DMS153 treated with DMSO at 0.1 percent for 48 hours (cell line): ENCODE results near the gene ADAMTS15.

Experiments used
- DNase-seq: peaks from one replicate; lab custom pipeline; 2025; ENCODE audit not compliant: unreplicated experiment; lab: John Stamatoyannopoulos, UW

Gene ADAMTS15

GRCh38 chr11:130510407-130511006, 62.1 kb downstream of the ADAMTS15 start:
- DNase-seq, result no peak

- DNase-seq, result no peak
Measured at GRCh38 chr11:130511765-130512164, 63.3 kb downstream of the ADAMTS15 start.

GRCh38 chr11:130512662-130513061, 64.2 kb downstream of the ADAMTS15 start:
- DNase-seq, result no peak

- DNase-seq, result peak; percentile 81
Measured at GRCh38 chr11:130513132-130513531, 64.7 kb downstream of the ADAMTS15 start.

GRCh38 chr11:130514316-130514715, 65.9 kb downstream of the ADAMTS15 start:
- no peak for DNase-seq

- DNase-seq, result no peak
Measured at GRCh38 chr11:130514851-130515250, 66.4 kb downstream of the ADAMTS15 start.

GRCh38 chr11:130515829-130516553, 67.5 kb downstream of the ADAMTS15 start:
- no peak for DNase-seq

- DNase-seq, result no peak
Measured at GRCh38 chr11:130516554-130517505, 68.4 kb downstream of the ADAMTS15 start.

GRCh38 chr11:130518164-130518680, 69.8 kb downstream of the ADAMTS15 start:
- no peak for DNase-seq

GRCh38 chr11:130519128-130519932, 70.9 kb downstream of the ADAMTS15 start:
- DNase-seq, result no peak

- DNase-seq, result no peak
Measured at GRCh38 chr11:130520271-130520671, 71.8 kb downstream of the ADAMTS15 start.

GRCh38 chr11:130522284-130522961, 74.0 kb downstream of the ADAMTS15 start:
- DNase-seq, result no peak

GRCh38 chr11:130523166-130523565, 74.7 kb downstream of the ADAMTS15 start:
- DNase-seq, result no peak

GRCh38 chr11:130523609-130524008, 75.2 kb downstream of the ADAMTS15 start:
- DNase-seq, result no peak

GRCh38 chr11:130524132-130524790, 75.8 kb downstream of the ADAMTS15 start:
- no peak for DNase-seq

- DNase-seq, result no peak
Measured at GRCh38 chr11:130525307-130525706, 76.9 kb downstream of the ADAMTS15 start.
